Endothelial cell of umbilical vein (primary cell): ENCODE results near the gene ATXN7L1. TPM values are rescaled to one million over a fixed set of nuclear protein-coding genes. Genes with fewer than 3 reads are reported as not detected.
"Not testable (repeated sequence)": the region's sequence is repeated elsewhere in the genome, so short reads cannot be mapped to it uniquely, and the experiment has no call there.

Experiments used
- BruUV-seq: library from RNA; stranded (reverse); fragments of 400-500 nt; replicated peaks from 2 replicates; lab custom pipeline; 2021; lab: Mats Ljungman, UMichigan
- CTCF ChIA-PET: fragments of 300-600, 350-600 bp; sonication (Branson Sonifier 250); formaldehyde crosslinking; loops from one replicate; lab custom pipeline; 2021; ENCODE audit warnings: antibody characterized with exemption, inconsistent platforms; lab: Charles Lee
- POLR2A ChIA-PET: fragments of 300-600, 350-600 bp; sonication (Branson Sonifier 250); formaldehyde crosslinking; loops from one replicate; lab custom pipeline; 2021; ENCODE audit warnings: antibody characterized with exemption, inconsistent platforms; lab: Charles Lee
- DNase-seq: peaks from one replicate; pipeline ENCODE4 v3.0.0-alpha.2; 2011; ENCODE audit warnings: low read depth, low spot score
- FAIRE-seq: peaks from 2 replicates; lab custom pipeline; 2011; peaks lifted over from hg19 to GRCh38; lab: Jason Lieb, UNC
- H2AFZ ChIP-seq: 2 replicates; pipeline ENCODE4 v1.6.0; 2012; ENCODE audit warnings: low read depth, low read length, control low read depth, inconsistent platforms
- H3K27ac ChIP-seq: 2 replicates; pipeline ENCODE4 v1.5.1; 2011; ENCODE audit warnings: low read depth, mild to moderate bottlenecking, control low read depth, low read length, moderate library complexity; ENCODE audit not compliant: insufficient read depth
- H3K27me3 ChIP-seq, 2 experiments: 2 replicates each; pipeline versions ENCODE4 v1.6.0 to v1.6.1; 2011; ENCODE audit warnings: low read length in 2 of 2, mixed read lengths in 1 of 2; ENCODE audit not compliant: control insufficient read depth in 2 of 2, insufficient read depth in 2 of 2
- H3K36me3 ChIP-seq, 2 experiments: 2 replicates in 1 of 2; 3 replicates in 1 of 2; pipeline ENCODE4 v1.5.1; 2011; ENCODE audit warnings: low read length in 2 of 2, mild to moderate bottlenecking in 1 of 2, moderate library complexity in 1 of 2; ENCODE audit not compliant: control insufficient read depth in 2 of 2, insufficient read depth in 2 of 2; ENCODE audit errors: extremely low read depth in 1 of 2
- H3K4me1 ChIP-seq: 3 replicates; pipeline ENCODE4 v1.5.1; 2011; ENCODE audit warnings: mild to moderate bottlenecking, low read length; ENCODE audit not compliant: control insufficient read depth, insufficient read depth; ENCODE audit errors: extremely low read depth
- H3K4me2 ChIP-seq: 2 replicates; pipeline ENCODE4 v1.6.1; 2011; ENCODE audit warnings: low read length, control low read depth, mixed read lengths; ENCODE audit not compliant: insufficient read depth
- H3K4me3 ChIP-seq, 3 experiments: fragments of 200-600 bp in 1 of 3; sonication (generic), shearing (Covaris generic) in 1 of 3; replicated peaks in 1 of 3; 2 replicates each; pipeline ENCODE4 v1.5.1; 2011 to 2016; ENCODE audit warnings: control low read depth in 3 of 3, low read length in 3 of 3, mild to moderate bottlenecking in 2 of 3, inconsistent platforms in 1 of 3, low read depth in 1 of 3, moderate library complexity in 1 of 3; ENCODE audit not compliant: insufficient read depth in 1 of 3
- H3K79me2 ChIP-seq: 2 replicates; pipeline ENCODE4 v1.6.0; 2012; ENCODE audit warnings: low read length, inconsistent platforms; ENCODE audit not compliant: control insufficient read depth, insufficient read depth
- H3K9ac ChIP-seq: replicated peaks from 2 replicates; pipeline ENCODE3; 2011; ENCODE audit warnings: low read length, control low read depth; ENCODE audit not compliant: insufficient read depth; ENCODE audit errors: extremely low read depth
- H3K9me1 ChIP-seq: replicated peaks from 3 replicates; pipeline ENCODE4 v1.6.0; 2011; ENCODE audit warnings: mild to moderate bottlenecking, low read length; ENCODE audit not compliant: control insufficient read depth, insufficient read depth; ENCODE audit errors: extremely low read depth
- H3K9me3 ChIP-seq: replicated peaks from 2 replicates; pipeline ENCODE4 v1.5.1; 2012; ENCODE audit warnings: low read length, inconsistent platforms; ENCODE audit not compliant: control insufficient read depth, insufficient read depth
- H4K20me1 ChIP-seq: replicated peaks from 2 replicates; pipeline ENCODE3; 2011; ENCODE audit warnings: mild to moderate bottlenecking, low read length; ENCODE audit not compliant: control insufficient read depth, insufficient read depth; ENCODE audit errors: extremely low read depth
- EZH2 ChIP-seq: IDR thresholded peaks from 2 replicates; pipeline ENCODE4 v1.6.1; 2012; ENCODE audit warnings: borderline replicate concordance, low read depth, mild to moderate bottlenecking, moderate library complexity, low read length, inconsistent platforms; ENCODE audit not compliant: severe bottlenecking
- FOS ChIP-seq: IDR thresholded peaks from 2 replicates; pipeline ENCODE4 v1.6.1; 2011; ENCODE audit warnings: mild to moderate bottlenecking, low read length, moderate library complexity, borderline replicate concordance; ENCODE audit not compliant: insufficient read depth
- GATA2 ChIP-seq: IDR thresholded peaks from 2 replicates; pipeline ENCODE4 v1.7.0; 2011; ENCODE audit warnings: low read depth, mild to moderate bottlenecking, moderate library complexity, mixed read lengths, low read length; ENCODE audit not compliant: insufficient read length, insufficient read depth
- JUN ChIP-seq: IDR thresholded peaks from 2 replicates; pipeline ENCODE4 v1.6.1; 2011; ENCODE audit warnings: borderline replicate concordance, low read depth; ENCODE audit not compliant: insufficient read length, insufficient read depth
- POLR2A ChIP-seq: IDR thresholded peaks from 2 replicates; pipeline ENCODE4 v1.6.1; 2012; ENCODE audit warnings: low read depth, mild to moderate bottlenecking, control low read depth, low read length
- POLR2AphosphoS5 ChIP-seq: IDR thresholded peaks from 2 replicates; pipeline ENCODE4 v1.6.1; 2012; ENCODE audit warnings: low read depth, mild to moderate bottlenecking, control low read depth, low read length, moderate library complexity; ENCODE audit not compliant: insufficient read depth
- dilution Hi-C: fragments of 300-500 bp; cut with MboI; formaldehyde crosslinking; loops from one replicate; pipeline ENCODE4 v1.15.0; 2019; ENCODE audit warnings: low sequenced_read_pairs; ENCODE audit not compliant: extremely low pct_ligation_motif_present
- intact Hi-C: fragments of 100-400 bp; cut with micrococcal nuclease; formaldehyde crosslinking; loops from one replicate; pipeline ENCODE4 v1.10.0; 2022
- polyA plus RNA-seq, 4 experiments: library from polyadenylated mRNA; depleted of rRNA in 3 of 4; stranded (reverse) in 3 of 4; unstranded in 1 of 4; fragments of >200 nt; gene quantifications; 2 replicates each; pipeline versions ENCODE4 v1.2.1 to v1.2.3, GENCODE V29; 2011 to 2012; ENCODE audit warnings: missing spikeins in 1 of 4
- total RNA-seq: library from RNA; stranded (reverse); gene quantifications from 2 replicates; pipeline ENCODE4 v1.2.3, GENCODE V29; 2021
- TF ChIP-seq, protein P1 (sequence below): IDR thresholded peaks from 2 replicates; pipeline ENCODE4 v1.6.1; 2011; ENCODE audit not compliant: insufficient read depth, insufficient read length

The ATXN7L1 gene
- total and polyA plus RNA-seq, 2 donors (not counting 3 experiments of a cell fraction or from before 2014, with no cell fraction given) = 4.6 to 15.6 TPM

DNA sequence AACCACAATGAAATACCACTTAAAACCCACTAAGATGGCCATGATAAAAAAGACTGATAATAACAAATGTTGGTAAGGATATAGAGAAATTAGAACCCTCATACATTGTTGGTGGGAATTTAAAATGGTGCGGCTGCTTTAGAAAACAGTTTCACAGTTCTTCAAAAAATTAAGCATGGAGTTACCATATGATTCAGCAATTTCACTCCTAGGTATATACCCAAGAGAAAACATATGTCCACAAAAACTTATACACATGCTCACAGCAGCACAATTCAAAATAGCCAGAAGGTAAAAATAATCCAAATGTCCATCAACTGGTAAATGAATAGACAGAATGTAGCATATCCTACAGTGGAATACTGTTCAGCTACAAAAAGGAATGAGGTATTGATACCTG lies 30.0 kb downstream of the ATXN7L1 start:
- no peak for FAIRE-seq
- H3K4me3 ChIP-seq = no peak overlapping the region
- no peaks in the 10 kb centered on the region for H3K79me2 ChIP-seq
- ChIA-PET POLR2A (no interaction called here), CTCF (no interaction called here)
- dilution Hi-C loops = no loop called here
- no peaks in the 10 kb centered on the region for H3K36me3 ChIP-seq
- no peak overlapping the region for H3K4me2 ChIP-seq
- BruUV-seq = no TSS peak
- H3K9me3 ChIP-seq = no peaks in the 10 kb centered on the region
- no peaks in the 10 kb centered on the region for H3K9me1 ChIP-seq
- H3K4me1 ChIP-seq = peaks cover 20% of the 10 kb centered on the region
- no peak overlapping the region for H2AFZ ChIP-seq
- intact Hi-C loops = no loop called here
- H4K20me1 ChIP-seq = no peaks in the 10 kb centered on the region
- DNase-seq = no peak
- H3K27ac ChIP-seq = no peak overlapping the region
- no peaks in the 10 kb centered on the region for H3K27me3 ChIP-seq
- TF ChIP-seq JUN (no peak), POLR2AphosphoS5 (no peak), GATA2 (no peak), FOS (no peak), POLR2A (no peak), EZH2 (no peak)
- TF ChIP-seq, protein P1, sequence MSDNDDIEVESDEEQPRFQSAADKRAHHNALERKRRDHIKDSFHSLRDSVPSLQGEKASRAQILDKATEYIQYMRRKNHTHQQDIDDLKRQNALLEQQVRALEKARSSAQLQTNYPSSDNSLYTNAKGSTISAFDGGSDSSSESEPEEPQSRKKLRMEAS = no peak
- H3K9ac ChIP-seq = no peak overlapping the region

DNA sequence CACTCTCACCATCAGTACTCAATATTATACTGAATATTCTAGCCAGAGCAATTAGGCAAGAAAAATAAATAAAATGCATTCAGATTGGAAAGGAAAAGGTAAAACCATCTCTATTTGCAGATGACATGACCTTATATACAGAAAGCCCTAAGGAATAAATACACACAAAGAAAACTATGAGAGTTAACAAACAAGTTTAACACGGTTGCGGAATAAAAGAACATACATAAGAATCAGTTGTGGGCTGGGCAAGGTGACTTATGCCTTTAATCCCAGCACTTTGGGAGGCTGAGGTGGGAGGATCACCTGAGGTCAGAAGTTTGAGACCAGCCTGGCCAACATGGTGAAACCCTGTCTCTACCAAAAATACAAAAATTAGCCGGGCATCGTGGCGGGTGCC lies 31.7 kb downstream of the ATXN7L1 start:
- H4K20me1 ChIP-seq, H3K36me3 ChIP-seq, H3K9me1 ChIP-seq, H3K79me2 ChIP-seq, H3K9ac ChIP-seq, dilution Hi-C loops, POLR2A ChIA-PET, H3K4me2 ChIP-seq, H3K9me3 ChIP-seq, H3K27me3 ChIP-seq, H3K4me3 ChIP-seq, FAIRE-seq, BruUV-seq, H2AFZ ChIP-seq, CTCF ChIA-PET, DNase-seq, intact Hi-C loops, H3K4me1 ChIP-seq, H3K27ac ChIP-seq: not testable (repeated sequence)
